Measurements from ENCODE around the gene QARS1.
A peak's percentile ranks its signal among the peaks of the same experiment; 100 is the strongest.

Gene QARS1

DNA sequence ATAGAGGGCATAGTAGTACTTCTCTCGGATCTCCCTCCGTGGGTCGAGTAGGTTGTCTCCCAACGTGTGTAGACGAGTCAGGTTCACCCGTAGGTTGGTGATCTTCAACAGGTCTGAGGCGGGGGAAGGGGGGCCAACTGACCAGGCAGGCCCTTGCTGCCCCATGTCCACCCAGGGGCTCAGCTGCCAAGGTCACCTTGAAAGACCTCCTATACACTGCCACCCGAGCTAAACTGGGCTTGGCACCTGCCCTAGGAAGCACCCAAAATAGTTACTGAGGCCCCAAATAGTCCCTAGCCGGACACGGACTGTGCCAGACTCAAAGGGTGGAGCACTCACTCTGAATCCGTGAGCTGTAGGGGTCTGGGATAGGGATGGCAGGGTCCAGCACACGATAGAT lies 26.5 kb upstream of the QARS1 start:
- in situ Hi-C loops (cut with HindIII; ENCODE audit: low pct_unique_long_range_greater_than_20kb, low sequenced_read_pairs) = no loop called here
- TF ChIP-seq JUND (IDR thresholded peaks at IDR 0.05; ENCODE audit: low read depth) = no peak
- no peak for DNase-seq (ENCODE audit: low read depth in 1 of 2, low spot score in 1 of 2)

DNA sequence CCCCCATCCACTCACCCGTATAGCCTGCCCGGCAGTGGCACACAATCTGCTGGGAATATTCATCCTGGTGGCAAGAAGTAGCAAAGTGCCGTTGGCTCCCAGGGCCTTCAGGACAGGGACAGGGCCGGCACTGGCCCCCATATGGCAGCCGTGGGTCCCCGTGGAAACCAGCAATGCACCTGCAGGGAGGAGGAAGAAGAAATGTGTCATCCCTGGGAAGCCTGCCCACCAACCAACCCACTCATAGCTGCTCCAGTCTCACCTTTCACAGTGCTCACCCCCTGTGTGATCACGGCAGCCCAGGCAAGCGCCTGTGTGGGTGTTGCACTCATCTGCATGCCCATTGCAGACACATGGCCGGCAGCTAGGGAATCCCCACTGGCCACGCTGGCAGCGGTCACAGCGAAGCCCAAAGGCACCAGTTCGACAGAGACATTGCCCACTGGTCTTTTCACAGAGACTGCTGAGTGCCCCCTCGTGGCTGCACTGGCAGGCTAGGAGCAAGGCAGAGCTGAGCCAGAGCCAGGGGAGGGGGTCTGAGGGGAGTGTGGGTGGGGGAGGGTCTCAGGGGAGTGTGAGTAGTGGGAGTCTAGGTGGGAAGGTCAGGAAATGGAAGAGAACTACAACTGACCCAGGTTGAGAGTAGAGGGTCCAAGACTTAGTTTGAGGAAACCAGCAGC lies 20.6 kb upstream of the QARS1 start:
- in situ Hi-C loops (cut with HindIII; ENCODE audit: low pct_unique_long_range_greater_than_20kb, low sequenced_read_pairs) = no loop called here
- no peak for TF ChIP-seq JUND (IDR thresholded peaks at IDR 0.05; ENCODE audit: low read depth)
- no peak for DNase-seq (ENCODE audit: low read depth in 1 of 2, low spot score in 1 of 2)

DNA sequence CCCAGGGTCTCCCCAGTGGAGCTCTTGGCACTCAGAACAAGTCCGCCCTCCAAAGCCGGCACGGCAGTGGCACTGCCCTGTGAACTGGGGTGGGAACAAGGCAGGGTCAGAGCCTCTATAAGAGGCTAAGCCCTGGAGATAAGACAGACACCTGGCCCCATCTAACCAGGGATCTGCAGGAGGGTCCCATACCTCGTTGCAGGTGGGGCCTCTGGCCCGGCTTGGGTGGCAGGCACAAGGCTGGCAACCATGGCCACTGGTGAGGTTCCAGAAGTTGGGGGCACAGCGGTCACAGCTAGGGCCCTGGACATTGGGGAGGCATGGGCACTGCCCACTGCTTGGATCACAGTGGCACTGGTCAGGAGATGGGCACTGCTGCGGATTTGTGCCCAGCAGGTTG lies 19.6 kb upstream of the QARS1 start:
- TF ChIP-seq JUND (IDR thresholded peaks at IDR 0.05; ENCODE audit: low read depth) = no peak
- no peak for DNase-seq (ENCODE audit: low read depth in 1 of 2, low spot score in 1 of 2)
- in situ Hi-C loops (cut with HindIII; ENCODE audit: low pct_unique_long_range_greater_than_20kb, low sequenced_read_pairs) = no loop called here

DNA sequence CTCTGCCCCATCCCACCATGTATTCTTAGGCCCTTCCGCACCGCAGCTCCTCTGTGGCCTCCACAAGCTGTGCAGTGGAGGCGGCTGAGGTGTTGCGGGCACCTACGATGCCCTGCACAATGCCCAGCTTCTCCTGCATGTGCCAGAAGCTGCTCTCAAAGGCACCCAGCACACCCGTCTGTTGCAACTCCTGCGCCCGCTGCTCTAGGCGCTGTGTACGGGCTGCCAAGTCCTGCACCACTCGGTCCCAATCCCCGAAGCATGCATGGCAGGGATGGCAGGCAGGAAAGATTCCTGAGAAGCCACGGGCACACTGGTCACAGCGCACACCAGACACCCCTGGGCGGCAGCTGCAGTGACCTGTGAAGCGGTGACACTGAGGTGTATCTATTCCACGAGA lies 19.1 kb upstream of the QARS1 start:
- in situ Hi-C loops (cut with HindIII; ENCODE audit: low pct_unique_long_range_greater_than_20kb, low sequenced_read_pairs) = no loop called here
- no peak for TF ChIP-seq JUND (IDR thresholded peaks at IDR 0.05; ENCODE audit: low read depth)

DNA sequence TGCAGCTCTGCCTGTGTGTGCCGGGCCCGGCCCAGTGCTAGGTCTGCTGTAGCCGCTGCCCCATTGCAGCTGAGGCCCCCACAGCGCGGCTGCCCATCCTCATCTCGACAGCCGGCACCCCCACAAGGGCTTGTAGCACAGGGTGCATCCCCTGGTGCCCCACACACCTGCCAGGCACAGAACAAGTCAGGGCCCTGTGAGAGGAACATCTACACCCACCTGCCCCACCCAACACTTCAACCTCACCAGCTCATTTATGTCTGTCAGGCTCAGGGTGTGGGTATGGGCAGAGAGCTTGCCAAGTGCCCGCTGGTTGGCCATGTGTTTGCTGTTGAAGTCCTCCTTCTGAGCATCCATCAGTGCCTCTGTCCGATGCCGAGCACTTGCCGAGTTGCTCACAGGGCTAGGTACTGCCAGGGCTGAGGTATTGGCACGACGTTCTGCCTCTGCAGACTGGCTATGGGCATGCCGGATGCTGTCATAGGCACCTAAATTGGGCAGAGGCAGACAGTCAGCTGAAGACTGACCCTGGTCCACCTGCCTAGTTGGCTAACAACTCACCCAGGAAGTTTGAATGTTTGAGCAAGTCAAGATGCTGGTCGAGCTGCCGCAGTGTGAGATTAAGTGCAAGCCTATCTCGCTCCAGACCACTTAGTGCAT lies 18.5 kb upstream of the QARS1 start:
- in situ Hi-C loops (cut with HindIII; ENCODE audit: low pct_unique_long_range_greater_than_20kb, low sequenced_read_pairs) = no loop called here
- no peak for TF ChIP-seq JUND (IDR thresholded peaks at IDR 0.05; ENCODE audit: low read depth)
- no peak for DNase-seq (ENCODE audit: low read depth in 1 of 2, low spot score in 1 of 2)

More for the DNA sequence above, 19.1 kb upstream of the QARS1 start:
- DNase-seq (ENCODE audit: low read depth in 1 of 2, low spot score in 1 of 2) = no peak

DNA sequence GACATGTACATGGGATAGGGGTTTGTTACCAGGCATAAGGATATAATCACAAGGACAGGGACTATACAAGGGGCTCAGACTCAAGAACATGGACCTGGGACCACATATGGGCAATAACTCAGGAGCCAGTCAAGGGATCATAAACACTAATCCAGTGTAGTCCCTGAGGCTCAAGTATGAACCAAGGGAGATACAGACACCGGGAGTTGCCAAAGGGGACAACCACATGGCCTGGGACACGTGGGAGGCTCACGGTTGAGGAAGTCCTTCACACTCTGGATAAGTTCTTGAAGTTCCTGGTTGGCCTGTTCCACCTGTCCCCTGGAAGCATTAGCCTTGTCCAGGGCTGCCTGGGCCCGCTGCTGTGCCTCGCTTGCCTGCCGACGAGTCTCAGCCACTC lies 17.9 kb upstream of the QARS1 start:
- in situ Hi-C loops (cut with HindIII; ENCODE audit: low pct_unique_long_range_greater_than_20kb, low sequenced_read_pairs) = no loop called here
- DNase-seq (ENCODE audit: low read depth in 1 of 2, low spot score in 1 of 2) = no peak

DNA sequence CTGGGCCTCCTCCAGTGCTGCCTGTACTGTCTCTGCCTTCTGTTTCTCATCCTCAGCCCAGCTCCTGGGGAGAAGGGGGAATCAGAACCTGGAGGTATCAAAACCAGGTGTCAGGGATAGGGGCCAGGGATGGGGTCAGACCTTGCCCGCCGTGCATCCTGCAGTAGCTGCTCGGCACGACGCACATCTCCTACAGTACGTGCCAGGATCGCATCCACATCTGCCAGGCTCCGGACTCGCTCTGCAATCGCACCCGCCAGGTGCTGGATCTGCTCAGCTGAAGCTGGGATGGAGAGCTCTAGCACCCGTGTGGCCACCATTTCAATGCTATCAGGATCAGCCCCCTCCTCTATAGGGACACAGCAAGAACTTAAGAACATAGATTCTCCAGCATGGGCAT lies 17.5 kb upstream of the QARS1 start:
- no peak for DNase-seq (ENCODE audit: low read depth in 1 of 2, low spot score in 1 of 2)
- in situ Hi-C loops (cut with HindIII; ENCODE audit: low pct_unique_long_range_greater_than_20kb, low sequenced_read_pairs) = no loop called here
- TF ChIP-seq JUND (IDR thresholded peaks at IDR 0.05; ENCODE audit: low read depth) = no peak

More for the DNA sequence above, 17.9 kb upstream of the QARS1 start:
- no peak for TF ChIP-seq JUND (IDR thresholded peaks at IDR 0.05; ENCODE audit: low read depth)

DNA sequence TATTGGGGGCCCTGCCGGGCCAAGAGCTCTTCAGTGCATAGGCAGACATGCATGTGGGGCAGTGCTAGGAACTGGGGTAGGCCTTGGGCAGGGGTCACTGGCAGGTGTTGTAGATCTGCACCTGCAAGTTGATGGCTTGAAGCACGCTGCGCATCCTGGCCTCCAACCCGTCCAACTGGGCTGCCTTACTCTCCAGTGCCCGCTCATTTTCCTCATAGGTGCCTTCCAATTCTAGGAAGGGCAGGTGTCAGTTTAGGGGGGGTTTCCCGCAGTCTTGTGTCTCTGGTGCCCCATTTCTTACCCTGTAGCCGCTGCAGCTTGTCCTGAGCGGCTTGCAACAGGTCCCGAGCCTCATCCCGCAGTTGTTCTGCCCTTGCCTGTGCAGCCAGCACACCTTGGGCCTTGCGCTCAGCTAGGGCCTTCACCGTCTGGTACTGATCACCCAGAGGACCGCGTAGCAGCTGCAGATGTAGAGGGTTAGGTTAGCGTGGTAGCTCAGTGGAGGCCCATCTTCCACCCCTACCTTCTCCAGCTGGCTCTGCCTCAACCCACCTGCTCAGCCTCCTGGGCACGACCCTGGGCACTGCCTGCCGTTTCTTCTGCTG lies 16.7 kb upstream of the QARS1 start:
- in situ Hi-C loops (cut with HindIII; ENCODE audit: low pct_unique_long_range_greater_than_20kb, low sequenced_read_pairs) = no loop called here
- DNase-seq (ENCODE audit: low read depth in 1 of 2, low spot score in 1 of 2) = no peak
- TF ChIP-seq JUND (IDR thresholded peaks at IDR 0.05; ENCODE audit: low read depth) = no peak

DNA sequence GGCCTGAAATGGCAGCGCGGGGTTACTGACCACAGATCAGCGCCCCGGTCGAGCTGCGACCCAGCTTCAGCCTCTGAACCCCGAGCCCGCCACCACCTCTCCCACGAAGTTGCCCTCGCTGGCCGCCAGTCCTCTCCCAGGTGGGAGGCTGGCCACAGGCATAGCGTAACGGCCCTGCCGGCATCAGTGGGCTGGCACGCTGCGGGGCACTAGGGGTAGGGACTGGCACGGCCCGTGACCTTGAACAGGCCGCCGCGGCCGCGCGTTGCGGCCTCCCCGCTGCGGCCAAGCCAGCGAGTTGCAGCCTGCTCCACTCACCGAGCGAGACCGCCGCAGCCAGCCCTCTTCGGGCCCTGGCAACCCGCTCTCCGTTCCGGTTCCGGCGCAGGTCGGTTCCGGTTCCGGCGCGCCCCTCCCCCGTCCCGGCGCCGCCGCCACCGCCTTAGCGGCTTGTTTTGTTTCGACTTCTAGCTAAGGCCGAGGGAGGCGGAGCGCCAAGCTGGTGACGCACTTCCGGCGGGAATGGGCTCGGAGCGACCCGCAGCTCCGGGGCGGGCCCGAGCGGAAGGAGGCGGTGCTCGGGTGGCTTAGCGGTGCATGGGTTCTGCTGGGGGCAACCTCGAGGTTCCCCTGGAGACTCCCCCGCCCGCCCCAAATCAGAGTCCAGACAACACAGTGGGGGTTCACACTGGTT lies 16.0 kb upstream of the QARS1 start, which contains the start of gene USP19:
Gene USP19 (minus strand): TSS at position 386 of the 694 bp plus-strand sequence. CDS start 1,678 bp downstream, outside the sequence.
- TF ChIP-seq JUND (IDR thresholded peaks at IDR 0.05; ENCODE audit: low read depth) = no peak
- DNase-seq (ENCODE audit: low read depth in 1 of 2, low spot score in 1 of 2) = peak; percentile 81 to 90
- in situ Hi-C loops (cut with HindIII; ENCODE audit: low pct_unique_long_range_greater_than_20kb, low sequenced_read_pairs) = no loop called here

DNA sequence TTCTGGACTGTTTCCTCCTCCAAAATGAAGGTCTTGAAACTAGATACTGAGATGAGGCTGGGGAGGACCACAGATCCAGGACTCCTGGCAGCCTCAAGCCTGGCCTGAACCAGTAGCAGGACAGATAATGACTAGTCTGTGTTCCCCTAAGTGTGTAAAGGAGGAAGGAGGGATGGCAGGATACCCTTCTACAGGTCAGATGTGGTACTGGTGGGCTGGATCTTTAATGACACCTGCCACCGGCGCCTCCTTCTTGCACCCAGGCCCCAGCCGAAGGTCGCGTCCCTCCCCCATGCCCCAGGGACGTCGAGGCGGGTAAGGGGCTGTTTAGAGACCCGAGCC lies 15.5 kb upstream of the QARS1 start:
- DNase-seq (ENCODE audit: low read depth in 1 of 2, low spot score in 1 of 2) = no peak
- in situ Hi-C loops (cut with HindIII; ENCODE audit: low pct_unique_long_range_greater_than_20kb, low sequenced_read_pairs) = no loop called here
- no peak for TF ChIP-seq JUND (IDR thresholded peaks at IDR 0.05; ENCODE audit: low read depth)

DNA sequence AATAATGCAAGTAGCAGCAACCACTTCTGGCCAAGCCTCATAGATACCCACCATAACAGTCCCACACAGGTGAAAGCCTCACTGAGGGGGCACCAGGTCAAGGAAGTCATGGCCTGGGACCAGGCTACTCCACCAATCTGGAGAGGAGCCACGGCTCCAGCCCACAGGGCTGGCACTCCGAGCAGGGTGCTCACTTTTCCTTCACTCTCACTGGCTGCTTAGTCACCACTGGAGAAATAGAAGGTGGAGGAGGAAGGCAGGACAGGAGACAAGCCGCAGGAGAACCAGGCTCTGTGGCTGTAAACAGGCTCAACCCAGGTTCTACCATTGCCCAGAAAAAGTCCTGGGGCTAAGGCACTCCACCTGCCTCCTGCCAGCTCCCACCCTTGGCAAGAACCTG lies 14.9 kb upstream of the QARS1 start:
- no peak for DNase-seq (ENCODE audit: low read depth in 1 of 2, low spot score in 1 of 2)
- no peak for TF ChIP-seq JUND (IDR thresholded peaks at IDR 0.05; ENCODE audit: low read depth)
- in situ Hi-C loops (cut with HindIII; ENCODE audit: low pct_unique_long_range_greater_than_20kb, low sequenced_read_pairs) = no loop called here

DNA sequence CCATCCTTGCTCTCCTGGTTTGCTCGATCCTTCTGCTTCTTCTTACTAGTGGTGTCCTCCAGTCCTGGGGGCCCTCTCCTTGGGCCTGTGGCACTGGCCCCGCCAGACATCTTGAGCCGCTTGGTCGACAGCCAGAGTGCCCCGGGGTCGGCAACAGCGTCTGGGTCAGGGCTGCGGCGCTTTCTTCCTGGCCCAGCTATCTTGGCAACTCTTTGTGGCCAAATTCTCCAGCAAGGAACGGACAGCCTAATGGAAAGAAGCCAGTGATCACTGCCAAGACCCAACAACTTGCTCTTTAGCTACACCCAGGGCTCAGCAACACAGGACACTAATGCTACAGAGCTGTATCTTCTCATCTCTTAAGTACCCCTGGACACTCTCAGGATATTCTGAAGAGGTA lies 14.5 kb upstream of the QARS1 start:
- no peak for TF ChIP-seq JUND (IDR thresholded peaks at IDR 0.05; ENCODE audit: low read depth)
- in situ Hi-C loops (cut with HindIII; ENCODE audit: low pct_unique_long_range_greater_than_20kb, low sequenced_read_pairs) = no loop called here
- DNase-seq (ENCODE audit: low read depth in 1 of 2, low spot score in 1 of 2) = no peak

DNA sequence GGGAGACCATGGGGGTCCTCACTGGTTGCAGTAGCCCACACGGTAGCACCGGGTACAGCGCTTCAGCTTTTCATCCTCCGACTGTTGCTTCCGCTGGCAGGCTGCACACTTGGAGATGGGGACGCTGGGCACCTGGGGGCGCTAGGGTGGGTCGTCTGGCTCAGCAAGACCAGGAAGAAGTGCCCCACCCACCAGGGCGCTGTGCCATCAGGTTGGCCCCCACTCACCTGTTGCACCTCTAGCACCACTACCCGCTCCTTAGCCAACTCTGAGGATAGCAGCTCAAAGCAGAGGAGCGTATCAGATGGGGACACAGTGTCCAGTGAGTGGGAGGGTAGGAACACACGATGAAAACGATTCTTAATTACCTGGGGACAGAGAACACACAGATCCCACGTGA lies 7.7 kb upstream of the QARS1 start:
- no peak for TF ChIP-seq JUND (IDR thresholded peaks at IDR 0.05; ENCODE audit: low read depth)
- no peak for DNase-seq (ENCODE audit: low read depth in 1 of 2, low spot score in 1 of 2)
- in situ Hi-C loops (cut with HindIII; ENCODE audit: low pct_unique_long_range_greater_than_20kb, low sequenced_read_pairs) = no loop called here
